HepG2 (cell line): Measurements from ENCODE around the gene CS. TPM values are rescaled to one million over a fixed set of nuclear protein-coding genes. Genes with fewer than 3 reads are reported as not detected.

Experiments
- CEBPG ChIP-seq: IDR thresholded peaks from 2 replicates; pipeline ENCODE4 v1.6.1; 2016
- ELF4 ChIP-seq: sonication (generic); formaldehyde crosslinking; IDR thresholded peaks from 2 replicates; pipeline ENCODE4 v1.5.0; 2020; ENCODE audit warnings: missing genetic modification reagents, mild to moderate bottlenecking, moderate library complexity, borderline replicate concordance
- ETS1 ChIP-seq: sonication (generic); formaldehyde crosslinking; IDR thresholded peaks from 2 replicates; pipeline ENCODE4 v1.4.0; 2020; ENCODE audit warnings: missing genetic modification reagents
- FIP1L1 ChIP-seq: fragments of 200-400 bp; formaldehyde crosslinking; IDR thresholded peaks from 2 replicates; pipeline ENCODE4 v1.6.1; 2018; ENCODE audit warnings: low read depth, mild to moderate bottlenecking, low read length, moderate library complexity, borderline replicate concordance; ENCODE audit not compliant: insufficient read depth
- FOXM1 ChIP-seq: sonication (generic); formaldehyde crosslinking; IDR thresholded peaks from 2 replicates; pipeline ENCODE4 v1.5.0; 2020; ENCODE audit warnings: missing genetic modification reagents
- GTF2F1 ChIP-seq: fragments of 150-350 bp; IDR thresholded peaks from 2 replicates; pipeline ENCODE4 v1.6.1; 2014; ENCODE audit warnings: low read length
- HNRNPL ChIP-seq: fragments of 200-400 bp; formaldehyde crosslinking; IDR thresholded peaks from 2 replicates; pipeline ENCODE4 v1.6.1; 2017; ENCODE audit warnings: mild to moderate bottlenecking, low read depth, low read length
- NFATC3 ChIP-seq: sonication (generic); formaldehyde crosslinking; IDR thresholded peaks from 2 replicates; pipeline ENCODE4 v1.5.1; 2020; ENCODE audit warnings: mild to moderate bottlenecking, missing genetic modification reagents
- NR3C1 ChIP-seq: sonication (generic); formaldehyde crosslinking; IDR thresholded peaks from 2 replicates; pipeline ENCODE4 v1.4.0; 2020; ENCODE audit warnings: missing genetic modification reagents
- PRMT3 ChIP-seq: sonication (generic); formaldehyde crosslinking; IDR thresholded peaks from 2 replicates; pipeline ENCODE4 v1.8.1; 2022; ENCODE audit warnings: low read depth, mild to moderate bottlenecking, moderate library complexity, missing genetic modification reagents, borderline replicate concordance
- SKI ChIP-seq: fragments of 450-650 bp; IDR thresholded peaks from one replicate; pipeline ENCODE4 v1.6.1; 2018; ENCODE audit warnings: mild to moderate bottlenecking; ENCODE audit not compliant: partially characterized antibody
- SRSF1 ChIP-seq: fragments of 200-400 bp; formaldehyde crosslinking; optimal IDR thresholded peaks from 2 replicates; pipeline ENCODE3; 2017; ENCODE audit warnings: mild to moderate bottlenecking, low read depth, low read length, moderate library complexity
- STAT6 ChIP-seq: sonication (generic); formaldehyde crosslinking; IDR thresholded peaks from 2 replicates; pipeline ENCODE4 v1.4.0; 2020; ENCODE audit warnings: missing genetic modification reagents, mild to moderate bottlenecking, borderline replicate concordance
- TRIM22 ChIP-seq: fragments of 450-650 bp; IDR thresholded peaks from 2 replicates; pipeline ENCODE4 v1.6.1; 2017
- ZFX ChIP-seq: sonication (generic); formaldehyde crosslinking; IDR thresholded peaks from 2 replicates; pipeline ENCODE4 v1.4.0; 2020; ENCODE audit warnings: mild to moderate bottlenecking, low read depth, missing genetic modification reagents, moderate library complexity
- ZNF263 ChIP-seq: sonication (generic); formaldehyde crosslinking; IDR thresholded peaks from 2 replicates; pipeline ENCODE4 v1.4.0; 2020; ENCODE audit warnings: missing genetic modification reagents
- ZNF350 ChIP-seq: sonication (generic); formaldehyde crosslinking; IDR thresholded peaks from 2 replicates; pipeline ENCODE4 v1.4.0; 2020; ENCODE audit warnings: mild to moderate bottlenecking, low read depth, missing genetic modification reagents, borderline replicate concordance
- polyA plus RNA-seq, 8 experiments: library from polyadenylated mRNA; depleted of rRNA in 3 of 8; stranded (reverse) in 7 of 8; unstranded in 1 of 8; fragments of >200 nt; fragmentation: Illumina TruSeq in 4 of 8; extraction: Trizol in 4 of 8; gene quantifications; 2 replicates each; pipeline versions ENCODE4 v1.2.1 to v1.2.3, GENCODE V29; 2011 to 2016; ENCODE audit warnings: low read depth in 4 of 8, missing spikeins in 1 of 8, mixed read lengths in 1 of 8; ENCODE audit not compliant: insufficient read depth in 1 of 8
- total RNA-seq, 5 experiments: library from RNA; depleted of rRNA; stranded (reverse); fragments of >200 nt; fragmentation: Illumina TruSeq; extraction: Trizol; gene quantifications; 2 replicates each; pipeline ENCODE4 v1.2.3, GENCODE V29; 2016; ENCODE audit warnings: low read depth in 1 of 5

The CS gene
- total and polyA plus RNA-seq, 2 of the 13 experiments (the other 11 are each of a cell fraction or from before 2014, with no cell fraction given): 173 to 175 TPM

- no peak for TF ChIP-seq STAT6 (CRISPR knock-in tag)
- no peak for TF ChIP-seq GTF2F1
- TF ChIP-seq FOXM1 (CRISPR knock-in tag): no peak
- no peak for TF ChIP-seq ZNF350 (CRISPR knock-in tag)
- TF ChIP-seq TRIM22: no peak
- TF ChIP-seq PRMT3 (CRISPR knock-in tag): no peak
- TF ChIP-seq NFATC3 (CRISPR knock-in tag): no peak
- no peak for TF ChIP-seq NR3C1 (CRISPR knock-in tag)
- TF ChIP-seq ZNF263: 0 out of 2 replicates have a peak, but pooled peaks have one; percentile 30
- TF ChIP-seq ELF4 (CRISPR knock-in tag): no peak
- TF ChIP-seq ZFX (CRISPR knock-in tag): no peak
- TF ChIP-seq FIP1L1: no peak
- TF ChIP-seq SKI: no peak
- TF ChIP-seq CEBPG: no peak
- TF ChIP-seq HNRNPL: no peak
- no peak for TF ChIP-seq ETS1
- TF ChIP-seq SRSF1: no peak
- TF ChIP-seq, all 625 proteins: peak for 4
Observed at GRCh38 chr12:56346675-56347074, 46.5 kb upstream of the CS start (continued).
